ENCODE results near the gene RBFA.

RBFA gene

GRCh38 chr18:79987566-79987965, 46.7 kb upstream of the RBFA start:
- Histone ChIP-seq H3K4me3 (ENCODE audit: low read depth, low read length, poor library complexity, severe bottlenecking) (peak overlapping the region; percentile 81), H3K4me2 (ENCODE audit: low read length) (peak overlapping the region; percentile 93), H4K20me1 (ENCODE audit: insufficient read depth, low read length) (no peaks in the 10 kb centered on the region), H2AFZ (ENCODE audit: low read length) (no peak overlapping the region), H3K36me3 (ENCODE audit: insufficient read depth, low read length) (peaks cover 43% of the 10 kb centered on the region), H3K27ac (ENCODE audit: low read depth, low read length, poor library complexity, severe bottlenecking) (no peak overlapping the region), H3K4me1 (ENCODE audit: insufficient read depth, low read length, severe bottlenecking) (peaks cover 26% of the 10 kb centered on the region), H3K9me2 (ENCODE audit: low read depth, low read length) (no peaks in the 10 kb centered on the region), H3F3A (ENCODE audit: insufficient read depth, low read length) (no peaks in the 10 kb centered on the region), H3K27me3 (ENCODE audit: insufficient read depth, low read length) (no peaks in the 10 kb centered on the region), H3K79me2 (ENCODE audit: insufficient read depth, low read length) (peaks cover 56% of the 10 kb centered on the region), H3K9ac (ENCODE audit: low read length) (peak overlapping the region; percentile 93), H3K9me3 (ENCODE audit: low read length) (no peaks in the 10 kb centered on the region)
- TF ChIP-seq CTCF (IDR thresholded peaks at IDR 0.05; ENCODE audit: low read length) (no peak), EZH2 (IDR thresholded peaks at IDR 0.05; ENCODE audit: borderline replicate concordance, low read length) (no peak)

DNA sequence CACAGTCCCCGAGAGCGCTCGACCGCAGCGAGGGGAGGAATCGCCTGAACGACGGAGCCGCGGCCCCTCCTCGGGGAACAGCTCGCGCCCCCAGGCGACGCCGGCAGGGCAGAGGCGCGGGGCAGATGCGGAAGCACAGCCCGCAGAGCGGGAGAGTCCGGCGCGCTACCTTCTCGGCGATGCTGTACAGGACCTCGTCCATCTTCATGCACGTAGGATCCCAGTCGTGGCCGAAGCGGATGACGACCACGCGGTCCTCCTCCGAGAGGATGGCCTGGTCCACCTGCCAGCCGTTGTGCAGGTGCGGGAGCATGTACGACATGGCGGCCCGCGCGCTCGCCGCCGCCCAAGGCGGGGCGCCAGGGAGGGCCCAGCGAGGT, 46.2 kb upstream of the RBFA start:
- Histone ChIP-seq H3K9me3 (ENCODE audit: low read length) (no peaks in the 10 kb centered on the region), H2AFZ (ENCODE audit: low read length) (no peak overlapping the region), H3K36me3 (ENCODE audit: insufficient read depth, low read length) (peaks cover 38% of the 10 kb centered on the region), H3K4me3 (ENCODE audit: low read depth, low read length, poor library complexity, severe bottlenecking) (peak overlapping the region; percentile 81), H3K79me2 (ENCODE audit: insufficient read depth, low read length) (peaks cover 51% of the 10 kb centered on the region), H3K27me3 (ENCODE audit: insufficient read depth, low read length) (no peaks in the 10 kb centered on the region), H3F3A (ENCODE audit: insufficient read depth, low read length) (no peaks in the 10 kb centered on the region), H3K27ac (ENCODE audit: low read depth, low read length, poor library complexity, severe bottlenecking) (peak overlapping the region; percentile 58), H4K20me1 (ENCODE audit: insufficient read depth, low read length) (no peaks in the 10 kb centered on the region), H3K4me1 (ENCODE audit: insufficient read depth, low read length, severe bottlenecking) (peaks cover 26% of the 10 kb centered on the region), H3K4me2 (ENCODE audit: low read length) (peak overlapping the region; percentile 93), H3K9ac (ENCODE audit: low read length) (peak overlapping the region; percentile 93), H3K9me2 (ENCODE audit: low read depth, low read length) (no peaks in the 10 kb centered on the region)
- TF ChIP-seq CTCF (IDR thresholded peaks at IDR 0.05; ENCODE audit: low read length) (peak; percentile 58), EZH2 (IDR thresholded peaks at IDR 0.05; ENCODE audit: borderline replicate concordance, low read length) (no peak)

DNA sequence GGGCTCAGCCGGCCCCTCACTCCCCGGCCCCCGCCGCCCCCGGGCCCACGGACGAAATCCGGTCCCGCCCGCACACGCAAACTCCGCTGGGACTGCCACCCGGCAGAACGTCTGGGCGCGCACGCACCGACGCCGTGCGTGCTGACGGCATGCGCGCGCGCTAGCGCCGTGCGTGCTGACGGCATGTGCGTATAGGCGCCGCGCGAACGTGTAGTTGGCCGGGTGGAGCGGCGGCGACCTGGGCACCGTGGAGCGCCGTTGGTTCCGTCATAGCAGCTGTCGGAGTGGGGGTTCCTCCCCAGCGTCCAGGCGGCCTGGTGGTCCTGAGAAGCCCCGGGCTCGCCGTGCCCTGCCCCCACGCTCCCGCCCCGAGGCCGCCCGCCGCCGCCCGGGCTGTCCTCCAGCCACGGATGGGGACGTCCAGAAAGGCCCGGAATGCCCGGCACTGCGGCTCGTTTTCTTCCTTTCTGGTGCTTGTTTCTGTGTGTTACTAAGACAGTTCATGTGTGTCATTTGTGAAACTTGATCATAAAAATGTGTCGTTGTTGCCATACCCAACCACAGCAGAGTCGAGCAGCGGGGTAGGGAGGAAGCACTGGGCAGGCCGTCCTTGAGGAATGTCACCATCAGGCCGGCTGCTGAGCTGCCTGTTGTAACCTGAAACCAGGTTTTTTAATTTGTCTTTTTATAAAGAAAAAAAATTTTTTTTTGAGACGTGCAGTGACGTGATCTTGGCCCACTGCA, 45.6 kb upstream of the RBFA start, which contains the start of gene TXNL4A:
TSS of gene TXNL4A (minus strand) at position 113 of the 744 bp plus-strand sequence. CDS start 171 bp downstream, outside the sequence.
- TF ChIP-seq CTCF (IDR thresholded peaks at IDR 0.05; ENCODE audit: low read length) (no peak), EZH2 (IDR thresholded peaks at IDR 0.05; ENCODE audit: borderline replicate concordance, low read length) (no peak)
- H3K9me2 ChIP-seq (ENCODE audit: low read depth, low read length), result no peaks in the 10 kb centered on the region
- peak within 1 kb of the TSS; percentile 93 for H3K9ac ChIP-seq (ENCODE audit: low read length)
- peak within 1 kb of the TSS; percentile 58 for H3K27ac ChIP-seq (ENCODE audit: low read depth, low read length, poor library complexity, severe bottlenecking)
- peaks cover 45% of the 10 kb centered on the region for H3K79me2 ChIP-seq (ENCODE audit: insufficient read depth, low read length)
- peak within 1 kb of the TSS; percentile 93 for H3K4me2 ChIP-seq (ENCODE audit: low read length)
- H3F3A ChIP-seq (ENCODE audit: insufficient read depth, low read length), result no peaks in the 10 kb centered on the region
- H4K20me1 ChIP-seq (ENCODE audit: insufficient read depth, low read length), result no peaks in the 10 kb centered on the region
- peaks cover 26% of the 10 kb centered on the region for H3K4me1 ChIP-seq (ENCODE audit: insufficient read depth, low read length, severe bottlenecking)
- no peaks in the 10 kb centered on the region for H3K9me3 ChIP-seq (ENCODE audit: low read length)
- peaks cover 34% of the 10 kb centered on the region for H3K36me3 ChIP-seq (ENCODE audit: insufficient read depth, low read length)
- no peaks in the 10 kb centered on the region for H3K27me3 ChIP-seq (ENCODE audit: insufficient read depth, low read length)
- H2AFZ ChIP-seq (ENCODE audit: low read length), result peak within 1 kb of the TSS; percentile 72; the same call in 1 of the 2 replicates
- peak within 1 kb of the TSS; percentile 81 for H3K4me3 ChIP-seq (ENCODE audit: low read depth, low read length, poor library complexity, severe bottlenecking)

Measured in OCI-LY1 (cell line).